Ectodermal cell (in vitro differentiated cells): Measurements from ENCODE around the gene SIX1.
A peak's percentile ranks its signal among the peaks of the same experiment; 100 is the strongest.

Source experiments
- H3K27ac ChIP-seq: 2 replicates; pipeline ENCODE4 v1.7.0; 2013; ENCODE audit warnings: mild to moderate bottlenecking, low read depth, low read length; ENCODE audit not compliant: insufficient read depth, poor library complexity, severe bottlenecking
- H3K27me3 ChIP-seq: 2 replicates; pipeline ENCODE4 v1.7.0; 2013; ENCODE audit warnings: mild to moderate bottlenecking, low read length; ENCODE audit not compliant: insufficient read depth, control insufficient read depth, poor library complexity, severe bottlenecking
- H3K36me3 ChIP-seq: one replicate; pipeline ENCODE4 v1.7.0; 2013; ENCODE audit warnings: low read length; ENCODE audit not compliant: control insufficient read depth, insufficient read depth
- H3K4me1 ChIP-seq: one replicate; pipeline ENCODE4 v1.7.0; 2013; ENCODE audit warnings: low read length; ENCODE audit not compliant: control insufficient read depth, insufficient read depth
- H3K4me3 ChIP-seq: 2 replicates; pipeline ENCODE4 v1.7.0; 2013; ENCODE audit warnings: low read depth, low read length, control low read depth; ENCODE audit not compliant: insufficient read depth
- H3K9me3 ChIP-seq: 2 replicates; pipeline ENCODE4 v1.7.0; 2013; ENCODE audit warnings: mild to moderate bottlenecking, low read length, moderate library complexity; ENCODE audit not compliant: control insufficient read depth
- WGBS, 2 experiments: methylation state at CpG; one replicate each; pipeline ENCODE4 v1.1.7; 2013; ENCODE audit warnings: missing lambda C conversion rate in 2 of 2; 5-methylcytosine and 5-hydroxymethylcytosine counted together

SIX1 gene

GRCh38 chr14:60641742-60642269 lies 7.5 kb downstream of the SIX1 start:
- Histone ChIP-seq H3K27me3 (peaks cover 100% of the 10 kb centered on the region), H3K36me3 (no peaks in the 10 kb centered on the region), H3K9me3 (no peaks in the 10 kb centered on the region), H3K27ac (no peak overlapping the region), H3K4me3 (no peak overlapping the region), H3K4me1 (peaks cover 22% of the 10 kb centered on the region)
- 2 to 3% methylated on average over 25 of the region's 25 CpGs for WGBS, 2 experiments

- H3K27ac ChIP-seq = no peak overlapping the region
- WGBS, 2 experiments = 4% methylated on average over 24 of the region's 24 CpGs
- H3K4me3 ChIP-seq = no peak overlapping the region
- peaks cover 100% of the 10 kb centered on the region for H3K27me3 ChIP-seq
- no peaks in the 10 kb centered on the region for H3K36me3 ChIP-seq
- peaks cover 22% of the 10 kb centered on the region for H3K4me1 ChIP-seq
- H3K9me3 ChIP-seq = no peaks in the 10 kb centered on the region
Observed at GRCh38 chr14:60640859-60641741, 8.2 kb downstream of the SIX1 start.

GRCh38 chr14:60639674-60640073 lies 9.6 kb downstream of the SIX1 start:
- H3K4me3 ChIP-seq = no peak overlapping the region
- no peaks in the 10 kb centered on the region for H3K36me3 ChIP-seq
- no peaks in the 10 kb centered on the region for H3K9me3 ChIP-seq
- WGBS, 2 experiments = 0 to 3% methylated on average over 1 of the region's 1 CpG
- H3K4me1 ChIP-seq = peaks cover 22% of the 10 kb centered on the region
- peaks cover 95% of the 10 kb centered on the region for H3K27me3 ChIP-seq
- no peak overlapping the region for H3K27ac ChIP-seq

GRCh38 chr14:60637479-60638315 lies 11.6 kb downstream of the SIX1 start:
- Histone ChIP-seq H3K36me3 (no peaks in the 10 kb centered on the region), H3K9me3 (no peaks in the 10 kb centered on the region), H3K27me3 (peaks cover 75% of the 10 kb centered on the region), H3K4me1 (peaks cover 14% of the 10 kb centered on the region), H3K4me3 (peak overlapping the region; percentile 36), H3K27ac (peak overlapping the region; percentile 21)
- 1% methylated on average over 55 of the region's 55 CpGs for WGBS, 2 experiments

- peak overlapping the region; percentile 21 for H3K27ac ChIP-seq
- 18 to 20% methylated on average over 20 of the region's 20 CpGs for WGBS, 2 experiments
- H3K27me3 ChIP-seq = peaks cover 68% of the 10 kb centered on the region
- H3K4me1 ChIP-seq = peaks cover 14% of the 10 kb centered on the region
- peak overlapping the region; percentile 36 for H3K4me3 ChIP-seq
- H3K9me3 ChIP-seq = no peaks in the 10 kb centered on the region
- no peaks in the 10 kb centered on the region for H3K36me3 ChIP-seq
Observed at GRCh38 chr14:60636879-60637478, 12.3 kb downstream of the SIX1 start.

GRCh38 chr14:60634153-60634552 lies 15.1 kb downstream of the SIX1 start:
- Histone ChIP-seq H3K27ac (no peak overlapping the region), H3K27me3 (peaks cover 40% of the 10 kb centered on the region), H3K36me3 (no peaks in the 10 kb centered on the region), H3K4me3 (no peak overlapping the region), H3K4me1 (peaks cover 8% of the 10 kb centered on the region), H3K9me3 (no peaks in the 10 kb centered on the region)
- WGBS, 2 experiments = 94 to 100% methylated on average over 1 to 4 of the region's 4 CpGs

- H3K27ac ChIP-seq = no peak overlapping the region
- no peaks in the 10 kb centered on the region for H3K36me3 ChIP-seq
- H3K4me3 ChIP-seq = no peak overlapping the region
- peaks cover 4% of the 10 kb centered on the region for H3K4me1 ChIP-seq
- no peaks in the 10 kb centered on the region for H3K9me3 ChIP-seq
- peaks cover 26% of the 10 kb centered on the region for H3K27me3 ChIP-seq
- 51 to 59% methylated on average over 2 of the region's 2 CpGs for WGBS, 2 experiments
Observed at GRCh38 chr14:60632777-60633176, 16.5 kb downstream of the SIX1 start.

- H3K27ac ChIP-seq = no peak overlapping the region
- H3K9me3 ChIP-seq = no peaks in the 10 kb centered on the region
- WGBS, 2 experiments = 90 to 97% methylated on average over 3 of the region's 3 CpGs
- no peak overlapping the region for H3K4me3 ChIP-seq
- H3K4me1 ChIP-seq = peaks cover 2% of the 10 kb centered on the region
- no peaks in the 10 kb centered on the region for H3K36me3 ChIP-seq
- H3K27me3 ChIP-seq = peaks cover 21% of the 10 kb centered on the region
Observed at GRCh38 chr14:60632257-60632656, 17.0 kb downstream of the SIX1 start.

GRCh38 chr14:60631842-60632241 lies 17.4 kb downstream of the SIX1 start:
- Histone ChIP-seq H3K27ac (no peak overlapping the region), H3K27me3 (peaks cover 17% of the 10 kb centered on the region), H3K36me3 (no peaks in the 10 kb centered on the region), H3K4me1 (no peaks in the 10 kb centered on the region), H3K4me3 (no peak overlapping the region), H3K9me3 (no peaks in the 10 kb centered on the region)
- 90 to 98% methylated on average over 1 to 2 of the region's 2 CpGs for WGBS, 2 experiments

GRCh38 chr14:60630129-60630528 lies 19.1 kb downstream of the SIX1 start:
- Histone ChIP-seq H3K4me1 (no peaks in the 10 kb centered on the region), H3K4me3 (no peak overlapping the region), H3K27me3 (no peaks in the 10 kb centered on the region), H3K27ac (no peak overlapping the region), H3K36me3 (no peaks in the 10 kb centered on the region), H3K9me3 (no peaks in the 10 kb centered on the region)
